Endothelial cell of umbilical vein (primary cell): ENCODE data around the gene GRID1. TPM values are rescaled to one million over a fixed set of nuclear protein-coding genes. Genes with fewer than 3 reads are reported as not detected.

ENCODE experiments used
- BruUV-seq: library from RNA; stranded (reverse); fragments of 400-500 nt; replicated peaks from 2 replicates; lab custom pipeline; 2021; lab: Mats Ljungman, UMichigan
- CTCF ChIA-PET: fragments of 300-600, 350-600 bp; sonication (Branson Sonifier 250); formaldehyde crosslinking; loops from one replicate; lab custom pipeline; 2021; ENCODE audit warnings: antibody characterized with exemption, inconsistent platforms; lab: Charles Lee
- POLR2A ChIA-PET: fragments of 300-600, 350-600 bp; sonication (Branson Sonifier 250); formaldehyde crosslinking; loops from one replicate; lab custom pipeline; 2021; ENCODE audit warnings: antibody characterized with exemption, inconsistent platforms; lab: Charles Lee
- DNase-seq: peaks from one replicate; pipeline ENCODE4 v3.0.0-alpha.2; 2011; ENCODE audit warnings: low read depth, low spot score
- FAIRE-seq: peaks from 2 replicates; lab custom pipeline; 2011; peaks lifted over from hg19 to GRCh38; lab: Jason Lieb, UNC
- H2AFZ ChIP-seq: 2 replicates; pipeline ENCODE4 v1.6.0; 2012; ENCODE audit warnings: low read depth, low read length, control low read depth, inconsistent platforms
- H3K27ac ChIP-seq: 2 replicates; pipeline ENCODE4 v1.5.1; 2011; ENCODE audit warnings: low read depth, mild to moderate bottlenecking, control low read depth, low read length, moderate library complexity; ENCODE audit not compliant: insufficient read depth
- H3K27me3 ChIP-seq, 2 experiments: 2 replicates each; pipeline versions ENCODE4 v1.6.0 to v1.6.1; 2011; ENCODE audit warnings: low read length in 2 of 2, mixed read lengths in 1 of 2; ENCODE audit not compliant: control insufficient read depth in 2 of 2, insufficient read depth in 2 of 2
- H3K36me3 ChIP-seq, 2 experiments: 2 replicates in 1 of 2; 3 replicates in 1 of 2; pipeline ENCODE4 v1.5.1; 2011; ENCODE audit warnings: low read length in 2 of 2, mild to moderate bottlenecking in 1 of 2, moderate library complexity in 1 of 2; ENCODE audit not compliant: control insufficient read depth in 2 of 2, insufficient read depth in 2 of 2; ENCODE audit errors: extremely low read depth in 1 of 2
- H3K4me1 ChIP-seq: 3 replicates; pipeline ENCODE4 v1.5.1; 2011; ENCODE audit warnings: mild to moderate bottlenecking, low read length; ENCODE audit not compliant: control insufficient read depth, insufficient read depth; ENCODE audit errors: extremely low read depth
- H3K4me2 ChIP-seq: 2 replicates; pipeline ENCODE4 v1.6.1; 2011; ENCODE audit warnings: low read length, control low read depth, mixed read lengths; ENCODE audit not compliant: insufficient read depth
- H3K4me3 ChIP-seq, 3 experiments: fragments of 200-600 bp in 1 of 3; sonication (generic), shearing (Covaris generic) in 1 of 3; replicated peaks in 1 of 3; 2 replicates each; pipeline ENCODE4 v1.5.1; 2011 to 2016; ENCODE audit warnings: control low read depth in 3 of 3, low read length in 3 of 3, mild to moderate bottlenecking in 2 of 3, inconsistent platforms in 1 of 3, low read depth in 1 of 3, moderate library complexity in 1 of 3; ENCODE audit not compliant: insufficient read depth in 1 of 3
- H3K79me2 ChIP-seq: 2 replicates; pipeline ENCODE4 v1.6.0; 2012; ENCODE audit warnings: low read length, inconsistent platforms; ENCODE audit not compliant: control insufficient read depth, insufficient read depth
- H3K9ac ChIP-seq: replicated peaks from 2 replicates; pipeline ENCODE3; 2011; ENCODE audit warnings: low read length, control low read depth; ENCODE audit not compliant: insufficient read depth; ENCODE audit errors: extremely low read depth
- H3K9me1 ChIP-seq: replicated peaks from 3 replicates; pipeline ENCODE4 v1.6.0; 2011; ENCODE audit warnings: mild to moderate bottlenecking, low read length; ENCODE audit not compliant: control insufficient read depth, insufficient read depth; ENCODE audit errors: extremely low read depth
- H3K9me3 ChIP-seq: replicated peaks from 2 replicates; pipeline ENCODE4 v1.5.1; 2012; ENCODE audit warnings: low read length, inconsistent platforms; ENCODE audit not compliant: control insufficient read depth, insufficient read depth
- H4K20me1 ChIP-seq: replicated peaks from 2 replicates; pipeline ENCODE3; 2011; ENCODE audit warnings: mild to moderate bottlenecking, low read length; ENCODE audit not compliant: control insufficient read depth, insufficient read depth; ENCODE audit errors: extremely low read depth
- EZH2 ChIP-seq: IDR thresholded peaks from 2 replicates; pipeline ENCODE4 v1.6.1; 2012; ENCODE audit warnings: borderline replicate concordance, low read depth, mild to moderate bottlenecking, moderate library complexity, low read length, inconsistent platforms; ENCODE audit not compliant: severe bottlenecking
- FOS ChIP-seq: IDR thresholded peaks from 2 replicates; pipeline ENCODE4 v1.6.1; 2011; ENCODE audit warnings: mild to moderate bottlenecking, low read length, moderate library complexity, borderline replicate concordance; ENCODE audit not compliant: insufficient read depth
- GATA2 ChIP-seq: IDR thresholded peaks from 2 replicates; pipeline ENCODE4 v1.7.0; 2011; ENCODE audit warnings: low read depth, mild to moderate bottlenecking, moderate library complexity, mixed read lengths, low read length; ENCODE audit not compliant: insufficient read length, insufficient read depth
- JUN ChIP-seq: IDR thresholded peaks from 2 replicates; pipeline ENCODE4 v1.6.1; 2011; ENCODE audit warnings: borderline replicate concordance, low read depth; ENCODE audit not compliant: insufficient read length, insufficient read depth
- MYC ChIP-seq: IDR thresholded peaks from one replicate; pipeline ENCODE4 v1.6.1; 2011; ENCODE audit warnings: mild to moderate bottlenecking, low read depth, low read length
- POLR2A ChIP-seq: IDR thresholded peaks from 2 replicates; pipeline ENCODE4 v1.6.1; 2012; ENCODE audit warnings: low read depth, mild to moderate bottlenecking, control low read depth, low read length
- POLR2AphosphoS5 ChIP-seq: IDR thresholded peaks from 2 replicates; pipeline ENCODE4 v1.6.1; 2012; ENCODE audit warnings: low read depth, mild to moderate bottlenecking, control low read depth, low read length, moderate library complexity; ENCODE audit not compliant: insufficient read depth
- dilution Hi-C: fragments of 300-500 bp; cut with MboI; formaldehyde crosslinking; loops from one replicate; pipeline ENCODE4 v1.15.0; 2019; ENCODE audit warnings: low sequenced_read_pairs; ENCODE audit not compliant: extremely low pct_ligation_motif_present
- intact Hi-C: fragments of 100-400 bp; cut with micrococcal nuclease; formaldehyde crosslinking; loops from one replicate; pipeline ENCODE4 v1.10.0; 2022
- polyA plus RNA-seq, 4 experiments: library from polyadenylated mRNA; depleted of rRNA in 3 of 4; stranded (reverse) in 3 of 4; unstranded in 1 of 4; fragments of >200 nt; gene quantifications; 2 replicates each; pipeline versions ENCODE4 v1.2.1 to v1.2.3, GENCODE V29; 2011 to 2012; ENCODE audit warnings: missing spikeins in 1 of 4
- total RNA-seq: library from RNA; stranded (reverse); gene quantifications from 2 replicates; pipeline ENCODE4 v1.2.3, GENCODE V29; 2021
- TF ChIP-seq, protein P1 (sequence below): IDR thresholded peaks from 2 replicates; pipeline ENCODE4 v1.6.1; 2011; ENCODE audit not compliant: insufficient read depth, insufficient read length
- TF ChIP-seq, protein P2 (sequence below), 2 donors: IDR thresholded peaks; 1 replicate in 1 of 2; 2 replicates in 1 of 2; pipeline ENCODE4 v1.5.1; 2011; ENCODE audit warnings: low read length in 2 of 2, mild to moderate bottlenecking in 2 of 2, moderate library complexity in 2 of 2, control low read depth in 1 of 2, inconsistent platforms in 1 of 2, low read depth in 1 of 2; ENCODE audit not compliant: insufficient read depth in 1 of 2; ENCODE audit errors: extremely low read depth in 1 of 2

GRID1 gene
- total and polyA plus RNA-seq, 2 donors (not counting 3 experiments of a cell fraction or from before 2014, with no cell fraction given) = not detected

DNA sequence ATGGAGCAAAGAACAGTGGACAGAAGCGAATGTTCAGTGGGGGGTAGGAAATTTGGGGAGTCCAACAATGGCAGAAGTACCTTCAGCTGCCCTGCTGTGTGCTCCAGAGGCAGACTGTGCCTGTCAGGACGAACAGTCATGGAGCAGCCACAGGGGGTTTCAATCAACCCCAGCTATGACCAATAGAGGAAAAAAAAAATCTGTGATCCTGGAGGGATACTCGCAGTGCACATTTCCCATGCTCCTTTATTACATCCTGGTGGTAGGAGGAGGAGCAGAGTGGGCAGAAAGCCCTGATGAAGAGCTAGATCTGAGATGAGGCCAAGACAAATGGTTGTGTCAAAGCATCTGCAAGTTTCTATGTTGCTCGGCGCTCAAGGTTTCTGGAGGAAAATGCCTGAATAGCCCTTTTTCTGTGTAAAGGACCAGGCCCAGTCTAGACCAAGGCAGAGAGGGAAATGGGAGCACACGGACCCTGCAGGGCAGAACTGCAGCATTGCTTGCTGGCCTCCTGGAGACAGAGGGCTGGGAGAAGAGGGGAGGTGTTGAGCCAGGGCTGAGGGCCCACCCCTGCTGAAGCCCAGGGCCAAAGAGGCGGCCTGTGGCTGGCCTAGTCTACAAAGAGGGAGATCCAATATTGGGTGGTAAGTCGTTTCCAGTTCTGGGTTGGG lies 201.5 kb downstream of the GRID1 start:
- CTCF ChIA-PET = no interaction called here
- dilution Hi-C loops = no loop called here
- intact Hi-C loops = no loop called here
- H3K27ac ChIP-seq = no peak overlapping the region
- BruUV-seq = no TSS peak
- H3K9me3 ChIP-seq = no peaks in the 10 kb centered on the region
- POLR2A ChIA-PET = no interaction called here
- no peaks in the 10 kb centered on the region for H3K4me1 ChIP-seq
- no peaks in the 10 kb centered on the region for H4K20me1 ChIP-seq
- H2AFZ ChIP-seq = no peak overlapping the region
- no peaks in the 10 kb centered on the region for H3K27me3 ChIP-seq
- TF ChIP-seq POLR2A (no peak), EZH2 (no peak), FOS (no peak), POLR2AphosphoS5 (no peak), JUN (no peak), GATA2 (no peak), MYC (no peak)
- TF ChIP-seq, protein P1, sequence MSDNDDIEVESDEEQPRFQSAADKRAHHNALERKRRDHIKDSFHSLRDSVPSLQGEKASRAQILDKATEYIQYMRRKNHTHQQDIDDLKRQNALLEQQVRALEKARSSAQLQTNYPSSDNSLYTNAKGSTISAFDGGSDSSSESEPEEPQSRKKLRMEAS = no peak
- TF ChIP-seq, protein P2, sequence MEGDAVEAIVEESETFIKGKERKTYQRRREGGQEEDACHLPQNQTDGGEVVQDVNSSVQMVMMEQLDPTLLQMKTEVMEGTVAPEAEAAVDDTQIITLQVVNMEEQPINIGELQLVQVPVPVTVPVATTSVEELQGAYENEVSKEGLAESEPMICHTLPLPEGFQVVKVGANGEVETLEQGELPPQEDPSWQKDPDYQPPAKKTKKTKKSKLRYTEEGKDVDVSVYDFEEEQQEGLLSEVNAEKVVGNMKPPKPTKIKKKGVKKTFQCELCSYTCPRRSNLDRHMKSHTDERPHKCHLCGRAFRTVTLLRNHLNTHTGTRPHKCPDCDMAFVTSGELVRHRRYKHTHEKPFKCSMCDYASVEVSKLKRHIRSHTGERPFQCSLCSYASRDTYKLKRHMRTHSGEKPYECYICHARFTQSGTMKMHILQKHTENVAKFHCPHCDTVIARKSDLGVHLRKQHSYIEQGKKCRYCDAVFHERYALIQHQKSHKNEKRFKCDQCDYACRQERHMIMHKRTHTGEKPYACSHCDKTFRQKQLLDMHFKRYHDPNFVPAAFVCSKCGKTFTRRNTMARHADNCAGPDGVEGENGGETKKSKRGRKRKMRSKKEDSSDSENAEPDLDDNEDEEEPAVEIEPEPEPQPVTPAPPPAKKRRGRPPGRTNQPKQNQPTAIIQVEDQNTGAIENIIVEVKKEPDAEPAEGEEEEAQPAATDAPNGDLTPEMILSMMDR (IDR thresholded peaks at IDR 0.05; ENCODE audit: extremely low read depth in 1 of 2, insufficient read depth in 1 of 2, low read depth in 1 of 2, low read length in 2 of 2) = no peak
- DNase-seq (no peak), FAIRE-seq (no peak)
- no peaks in the 10 kb centered on the region for H3K79me2 ChIP-seq
- no peak overlapping the region for H3K4me3 ChIP-seq
- no peak overlapping the region for H3K9ac ChIP-seq
- no peak overlapping the region for H3K4me2 ChIP-seq
- no peaks in the 10 kb centered on the region for H3K9me1 ChIP-seq
- no peaks in the 10 kb centered on the region for H3K36me3 ChIP-seq
